HuH-7 (cell line): ENCODE data around the gene COX6B2.

ENCODE experiments used
- DNase-seq: peaks from one replicate; pipeline ENCODE4 v3.0.0; 2011; ENCODE audit warnings: low spot score

COX6B2 gene

GRCh38 chr19:55383279-55384130 is 29.0 kb upstream of the COX6B2 start:
- peak; percentile 83 for DNase-seq

- no peak for DNase-seq
Observed at GRCh38 chr19:55382522-55383054, 28.1 kb upstream of the COX6B2 start.

- DNase-seq: no peak
Observed at GRCh38 chr19:55382013-55382412, 27.5 kb upstream of the COX6B2 start.

GRCh38 chr19:55379174-55379573 is 24.7 kb upstream of the COX6B2 start:
- no peak for DNase-seq

- DNase-seq: no peak
Observed at GRCh38 chr19:55377356-55378131, 23.0 kb upstream of the COX6B2 start.

GRCh38 chr19:55376241-55376933 is 21.9 kb upstream of the COX6B2 start, which contains the start of gene TMEM190:
Gene TMEM190 (plus strand): TSS chr19:55376826. CDS start chr19:55376854, 28 bp downstream.
- no peak for DNase-seq

- no peak for DNase-seq
Observed at GRCh38 chr19:55373993-55374757, 19.7 kb upstream of the COX6B2 start.

- DNase-seq: no peak
Observed at GRCh38 chr19:55373306-55373992, 18.9 kb upstream of the COX6B2 start.

- no peak for DNase-seq
Observed at GRCh38 chr19:55372316-55373081, 18.0 kb upstream of the COX6B2 start.

GRCh38 chr19:55370305-55370988 is 15.9 kb upstream of the COX6B2 start, which contains the start of gene IL11:
Gene IL11 (minus strand): TSS chr19:55370463. CDS start chr19:55370310, 153 bp downstream.
- no peak for DNase-seq

- peak; percentile 91 for DNase-seq
Observed at GRCh38 chr19:55369653-55370304, 15.3 kb upstream of the COX6B2 start.

GRCh38 chr19:55368701-55369563 is 14.4 kb upstream of the COX6B2 start:
- DNase-seq: peak; percentile 61

GRCh38 chr19:55368106-55368505 is 13.6 kb upstream of the COX6B2 start:
- DNase-seq: no peak

GRCh38 chr19:55366790-55367189 is 12.3 kb upstream of the COX6B2 start:
- DNase-seq: no peak

GRCh38 chr19:55365964-55366363 is 11.4 kb upstream of the COX6B2 start:
- DNase-seq: no peak

- DNase-seq: no peak
Observed at GRCh38 chr19:55365245-55365644, 10.7 kb upstream of the COX6B2 start.

GRCh38 chr19:55362990-55363716 is 8.6 kb upstream of the COX6B2 start, which contains the start of gene GARIN5B:
Gene GARIN5B (minus strand): TSS chr19:55363260. CDS start chr19:55363066, 194 bp downstream.
- DNase-seq: no peak
